SHP77 (cell line): ENCODE data around the gene PRAME.
"Not testable (repeated sequence)": the region's sequence is repeated elsewhere in the genome, so short reads cannot be mapped to it uniquely, and the experiment has no call there.

ENCODE experiments used
- DNase-seq, 2 experiments: peaks; one replicate each; lab custom pipeline; 2025; lab: John Stamatoyannopoulos, UW

PRAME gene

DNA sequence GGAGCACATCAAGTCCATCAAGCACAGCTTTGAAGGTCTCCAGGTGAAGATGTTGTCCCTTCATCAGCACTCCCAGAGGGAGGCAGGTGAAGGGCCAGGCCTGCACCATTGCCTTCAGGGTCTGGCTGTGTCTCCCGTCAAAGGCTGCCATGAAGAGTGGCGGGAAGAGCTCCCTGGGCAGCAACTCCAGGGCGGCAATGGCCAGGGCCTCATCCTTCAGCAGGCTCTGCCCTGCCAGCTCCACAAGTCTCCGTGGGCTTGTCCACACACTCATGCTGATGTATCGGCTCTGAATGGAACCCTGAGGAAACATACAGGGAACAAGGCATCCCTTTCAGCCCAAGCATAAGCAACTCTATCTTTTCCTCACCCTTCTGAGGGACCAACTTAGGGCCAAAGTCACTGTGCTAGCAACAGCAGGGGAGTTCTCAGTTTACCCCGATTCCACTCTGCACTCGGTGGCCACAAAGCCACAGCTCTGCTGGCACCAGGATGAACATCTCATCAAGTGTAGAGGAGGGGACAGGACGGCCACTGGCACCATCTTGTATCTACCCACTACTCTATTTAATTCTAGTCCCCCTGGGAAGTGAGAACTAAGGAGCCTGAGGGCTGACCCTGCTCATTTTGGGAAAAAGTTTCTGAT, 8.2 kb downstream of the PRAME start:
- DNase-seq = no peak

DNA sequence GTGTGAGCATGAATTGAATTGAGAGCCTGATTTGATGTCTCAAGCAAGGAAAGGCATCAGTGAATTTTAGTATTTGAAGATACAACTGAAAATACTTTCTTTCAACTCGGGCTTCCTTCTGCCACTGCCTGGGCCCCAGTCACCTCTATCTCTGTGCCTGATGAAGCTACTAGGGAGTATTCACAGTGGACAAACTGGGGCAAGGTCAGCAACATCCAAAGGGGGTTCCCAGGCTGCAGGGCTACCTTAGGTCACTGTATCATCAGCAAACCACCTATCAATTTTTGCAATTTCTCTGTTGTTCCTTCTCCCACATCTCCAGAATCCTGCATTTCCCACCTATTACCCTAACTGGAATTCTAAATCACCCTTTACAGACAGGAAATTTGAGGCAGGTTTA, 10.2 kb downstream of the PRAME start:
- no peak for DNase-seq

DNA sequence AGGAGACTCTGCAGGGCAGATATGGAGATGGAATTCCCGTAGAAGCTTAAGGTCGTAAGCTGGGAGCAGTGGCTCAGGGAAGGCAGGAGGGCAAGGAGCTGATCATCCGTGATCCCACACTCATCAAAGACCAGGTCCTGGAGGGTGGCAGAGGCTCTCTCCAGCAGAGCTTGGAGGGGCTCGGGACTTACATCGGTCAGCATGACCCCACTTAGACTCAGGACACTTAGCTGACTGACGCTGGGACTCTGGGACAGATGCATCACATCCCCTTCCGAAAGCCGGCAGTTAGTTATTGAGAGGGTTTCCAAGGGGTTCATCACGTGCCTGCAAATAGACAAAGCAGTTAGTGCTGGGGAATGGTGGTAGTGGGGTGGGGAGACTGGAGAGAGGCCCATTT, 10.7 kb downstream of the PRAME start:
- no peak for DNase-seq

GRCh38 chr22:22547692-22548300, 11.3 kb downstream of the PRAME start:
- DNase-seq = no peak

- DNase-seq = no peak
Observed at GRCh38 chr22:22547226-22547625, 11.8 kb downstream of the PRAME start.

DNA sequence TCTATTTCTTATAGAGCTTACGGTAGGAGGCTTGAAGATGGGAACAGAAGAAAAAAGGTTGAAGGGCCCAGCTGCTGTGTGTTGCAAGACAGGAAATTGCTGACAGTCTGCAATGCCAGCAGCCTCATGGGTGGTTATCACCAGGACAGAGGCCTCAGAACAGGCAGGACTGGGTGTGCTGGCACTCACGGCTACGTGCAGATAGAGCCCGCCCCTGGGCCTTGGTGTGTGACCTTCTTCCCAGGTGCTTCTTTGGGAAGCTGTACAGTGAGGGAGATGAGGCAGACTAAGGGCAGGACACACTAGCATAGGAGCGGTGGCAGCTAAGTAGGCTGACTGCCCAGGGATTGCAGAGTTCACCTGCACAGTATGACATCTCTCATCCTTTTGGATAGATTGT, 12.6 kb downstream of the PRAME start:
- no peak for DNase-seq

GRCh38 chr22:22545084-22545483, 14.0 kb downstream of the PRAME start:
- no peak for DNase-seq

- DNase-seq = no peak
Observed at GRCh38 chr22:22538226-22538989, 20.7 kb downstream of the PRAME start.

DNA sequence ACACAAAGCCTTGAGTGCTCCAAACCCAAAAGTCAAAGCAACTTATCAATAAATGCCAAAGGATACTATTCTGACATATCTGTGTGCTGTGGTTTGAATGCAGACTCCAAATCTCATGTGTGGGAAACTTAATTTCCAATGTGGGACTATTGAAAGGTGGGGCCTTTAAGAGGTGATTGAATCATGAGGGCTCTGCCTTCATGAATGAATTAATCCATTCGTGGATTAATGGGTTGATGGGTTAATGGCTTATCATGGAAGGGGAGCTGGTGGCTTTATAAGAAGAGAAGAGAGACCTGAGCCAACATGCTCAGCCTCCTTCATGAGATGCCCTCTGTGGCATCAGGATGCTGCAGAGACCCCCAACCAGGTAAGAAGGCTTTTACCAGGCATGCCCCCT, 22.1 kb downstream of the PRAME start:
- DNase-seq = no peak

DNA sequence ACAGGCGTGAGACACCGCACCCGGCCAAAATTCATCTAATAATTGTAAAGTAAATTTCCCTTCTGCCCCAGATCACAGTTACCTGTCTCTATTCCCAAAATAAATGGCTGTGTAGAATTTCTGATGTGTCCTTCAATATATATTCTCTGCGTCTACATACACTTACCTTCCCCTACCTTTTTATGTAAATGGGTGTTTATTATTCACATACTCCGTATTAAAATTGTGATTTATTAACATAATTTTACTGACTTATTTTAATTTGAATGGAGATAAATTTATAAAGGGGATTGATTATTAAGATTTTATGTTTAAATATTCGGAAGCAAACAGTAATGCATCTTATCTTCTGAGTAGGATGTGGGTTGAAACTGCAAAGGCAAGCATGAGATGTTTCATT, 22.6 kb downstream of the PRAME start:
- no peak for DNase-seq

- DNase-seq = no peak
Observed at GRCh38 chr22:22535662-22536061, 23.4 kb downstream of the PRAME start.

- no peak for DNase-seq
Observed at GRCh38 chr22:22534604-22535415, 24.3 kb downstream of the PRAME start.

DNA sequence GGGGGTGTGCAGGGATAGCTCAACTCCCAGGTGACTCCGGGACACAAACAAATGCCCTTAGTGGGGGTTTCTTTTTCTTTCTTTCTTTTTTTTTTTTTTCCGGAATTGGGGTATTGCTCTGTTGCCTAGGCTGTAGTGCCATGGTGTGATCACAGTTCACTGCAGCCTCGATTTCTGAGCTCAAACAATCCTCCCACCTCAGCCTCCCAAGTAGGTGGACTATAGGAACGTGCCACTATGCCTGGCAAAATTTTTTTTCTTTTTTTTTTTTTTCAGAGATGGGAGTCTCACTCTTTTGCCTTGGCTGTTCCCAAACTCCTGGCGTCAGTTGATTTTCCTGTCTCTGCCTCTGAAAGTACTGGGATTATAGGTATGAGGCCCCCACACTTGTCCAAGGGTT, 25.2 kb downstream of the PRAME start:
- no peak for DNase-seq

- DNase-seq = no peak
Observed at GRCh38 chr22:22533417-22533816, 25.6 kb downstream of the PRAME start.

DNA sequence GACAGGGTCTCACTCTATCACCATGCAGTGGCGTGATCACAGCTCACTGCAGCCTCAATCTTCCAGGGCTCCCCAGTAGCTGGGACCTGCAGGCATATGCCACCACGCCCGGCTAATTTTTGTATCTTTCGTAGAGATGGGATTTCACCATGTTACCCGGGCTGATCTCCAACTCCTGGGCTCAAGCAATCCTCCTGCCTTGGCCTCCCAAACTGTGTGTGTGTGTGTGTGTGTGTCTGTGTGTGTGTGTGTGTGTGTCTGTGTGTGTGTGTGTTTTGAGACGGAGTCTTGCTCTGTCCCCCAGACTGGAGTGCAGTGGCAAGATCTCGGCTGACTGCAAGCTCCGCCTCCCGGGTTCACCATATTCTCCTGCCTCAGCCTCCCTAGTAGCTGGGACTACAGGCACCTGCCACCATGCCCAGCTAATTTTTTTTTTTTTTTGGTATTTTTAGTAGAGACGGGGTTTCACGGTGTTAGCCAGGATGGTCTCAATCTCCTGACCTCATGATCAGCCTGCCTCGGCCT, 26.5 kb downstream of the PRAME start:
- not testable (repeated sequence) for DNase-seq

GRCh38 chr22:22531770-22532546, 27.1 kb downstream of the PRAME start:
- no peak for DNase-seq

DNA sequence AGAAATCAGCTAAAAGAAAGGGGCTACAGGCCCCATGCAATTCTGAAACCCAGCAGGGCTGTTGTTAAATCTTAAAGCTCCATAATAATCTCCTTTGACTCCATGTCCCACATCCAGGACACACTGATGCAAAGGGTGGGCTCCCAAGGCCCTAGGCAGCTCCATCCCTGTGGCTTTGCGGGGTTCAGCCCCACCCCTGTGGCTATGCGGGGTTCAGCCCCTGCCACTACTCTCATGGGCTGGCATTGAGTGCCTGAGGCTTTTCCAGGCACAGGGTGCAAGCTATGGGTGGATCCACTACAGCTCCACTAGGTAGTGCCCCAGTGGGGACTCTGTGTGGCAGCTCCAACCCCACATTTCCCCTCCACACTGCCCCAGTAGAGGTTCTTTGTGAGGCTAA, 30.3 kb downstream of the PRAME start:
- no peak for DNase-seq

- no peak for DNase-seq
Observed at GRCh38 chr22:22527312-22527711, 31.8 kb downstream of the PRAME start.

GRCh38 chr22:22526125-22526912, 32.7 kb downstream of the PRAME start:
- no peak for DNase-seq

DNA sequence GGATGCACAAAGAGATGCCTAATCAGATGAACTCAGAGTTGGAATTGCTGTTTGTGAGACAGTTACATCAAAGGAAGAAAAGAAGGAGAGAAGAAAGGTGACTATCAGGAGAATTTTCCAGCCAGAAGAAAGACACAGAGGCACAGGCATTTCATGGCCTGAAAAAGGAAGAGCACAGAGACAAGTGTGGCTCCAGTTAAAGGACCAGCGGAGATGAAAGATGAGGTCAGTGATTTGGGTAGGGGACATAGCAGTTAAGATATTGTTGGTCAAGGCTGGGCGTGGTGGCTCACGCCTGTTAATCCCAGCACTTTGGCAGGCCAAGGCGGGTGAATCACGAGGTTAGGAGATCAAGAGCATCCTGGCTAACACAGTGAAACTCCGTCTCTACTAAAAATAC, 35.6 kb downstream of the PRAME start:
- no peak for DNase-seq

GRCh38 chr22:22521631-22522030, 37.4 kb downstream of the PRAME start:
- no peak for DNase-seq
